Measurements from ENCODE around the gene CEP57. TPM values are rescaled to one million over a fixed set of nuclear protein-coding genes. Genes with fewer than 3 reads are reported as not detected.
"Not testable (repeated sequence)": the region's sequence is repeated elsewhere in the genome, so short reads cannot be mapped to it uniquely, and the experiment has no call there.

Gene CEP57
- total RNA-seq, 1 donor = 48.4 TPM

DNA sequence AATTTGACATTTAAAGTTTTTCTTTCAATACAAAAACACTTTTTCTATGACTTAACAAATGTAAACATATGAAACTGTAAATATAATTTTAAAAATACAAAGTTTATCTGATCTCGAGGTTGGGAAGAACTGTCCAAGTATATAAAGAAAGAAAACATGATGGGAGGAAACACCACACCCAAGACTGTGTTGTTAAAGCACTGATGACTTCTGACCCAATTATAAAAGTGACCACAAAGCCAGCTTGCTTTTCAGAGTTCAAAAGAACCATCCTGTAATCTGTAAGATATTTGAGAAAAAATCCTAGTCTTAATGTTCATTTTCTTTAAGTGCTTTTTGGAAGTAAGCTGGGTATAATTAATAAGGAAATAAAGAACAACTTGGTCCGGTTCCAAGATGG is 15.6 kb downstream of the CEP57 start:
- no peak for TF ChIP-seq CTCF (IDR thresholded peaks at IDR 0.05; ENCODE audit: insufficient read depth, low read depth, low read length)
- no peak overlapping the region for H3K4me3 ChIP-seq (ENCODE audit: low read depth, low read length)
- DNase-seq (ENCODE audit: low read depth) = no peak

DNA sequence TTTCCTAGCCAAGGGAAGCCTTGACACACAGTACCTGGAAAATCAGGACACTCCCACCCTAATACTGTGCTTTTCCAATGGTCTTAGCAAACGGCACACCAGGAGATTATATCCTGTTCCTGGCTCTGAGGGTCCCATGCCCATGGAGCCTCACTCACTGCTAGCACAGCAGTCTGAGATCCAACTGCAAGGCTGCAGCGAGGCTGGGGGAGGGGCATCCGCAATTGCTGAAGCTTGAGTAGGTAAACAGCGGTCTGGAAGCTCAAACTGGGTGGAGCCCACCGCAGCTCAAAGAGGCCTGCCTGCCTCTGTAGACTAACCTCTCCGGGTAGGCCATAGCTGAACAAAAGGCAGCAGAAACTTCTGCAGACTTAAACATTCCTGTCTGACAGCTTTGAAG is 16.2 kb downstream of the CEP57 start:
- not testable (repeated sequence) for DNase-seq (ENCODE audit: low read depth); H3K4me3 ChIP-seq (ENCODE audit: low read depth, low read length)

DNA sequence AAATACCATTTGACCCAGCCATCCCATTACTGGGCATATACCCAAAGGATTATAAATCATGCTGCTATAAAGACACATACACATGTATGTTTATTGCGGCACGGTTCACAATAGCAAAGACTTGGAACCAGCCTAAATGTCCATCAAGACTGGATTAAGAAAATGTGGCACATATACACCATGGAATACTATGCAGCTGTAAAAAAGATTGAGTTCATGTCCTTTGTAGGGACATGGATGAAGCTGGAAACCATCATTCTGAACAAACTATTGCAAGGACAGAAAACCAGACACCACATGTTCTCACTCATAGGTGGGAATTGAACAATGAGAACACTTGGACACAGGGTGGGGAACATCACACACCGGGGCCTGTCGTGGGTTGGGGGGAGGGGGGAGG is 20.8 kb downstream of the CEP57 start:
- not testable (repeated sequence) for DNase-seq (ENCODE audit: low read depth)

DNA sequence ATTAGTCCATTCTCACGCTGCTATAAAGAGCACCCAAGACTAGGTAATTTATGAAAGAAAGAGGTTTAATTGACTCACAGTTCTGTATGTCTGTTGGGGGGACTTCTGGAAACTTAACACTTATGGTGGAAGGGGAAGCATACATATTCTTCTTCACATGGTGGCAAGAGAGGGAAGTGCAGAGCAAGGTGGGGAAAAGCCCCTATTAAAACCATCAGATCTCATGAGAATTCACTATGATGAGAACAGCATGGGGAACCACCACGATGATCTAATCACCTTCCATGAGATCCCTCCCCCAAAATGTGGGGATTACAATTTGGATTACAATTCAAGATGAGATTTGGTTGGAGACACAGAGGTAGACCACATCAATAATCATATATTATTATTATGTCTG is 25.7 kb downstream of the CEP57 start:
- no peak overlapping the region for H3K4me3 ChIP-seq (ENCODE audit: low read depth, low read length)
- TF ChIP-seq CTCF (IDR thresholded peaks at IDR 0.05; ENCODE audit: insufficient read depth, low read depth, low read length) = no peak
- no peak for DNase-seq (ENCODE audit: low read depth)

More for the DNA sequence above, 20.8 kb downstream of the CEP57 start:
- not testable (repeated sequence) for H3K4me3 ChIP-seq (ENCODE audit: low read depth, low read length)

GRCh38 chr11:95821640-95822039 is 31.3 kb downstream of the CEP57 start:
- TF ChIP-seq CTCF (IDR thresholded peaks at IDR 0.05; ENCODE audit: insufficient read depth, low read depth, low read length) = no peak
- DNase-seq (ENCODE audit: low read depth) = peak; percentile 69
- H3K4me3 ChIP-seq (ENCODE audit: low read depth, low read length) = no peak overlapping the region

GRCh38 chr11:95827696-95828095 is 37.4 kb downstream of the CEP57 start:
- peak; percentile 36 for DNase-seq (ENCODE audit: low read depth)
- no peak overlapping the region for H3K4me3 ChIP-seq (ENCODE audit: low read depth, low read length)
- no peak for TF ChIP-seq CTCF (IDR thresholded peaks at IDR 0.05; ENCODE audit: insufficient read depth, low read depth, low read length)

DNA sequence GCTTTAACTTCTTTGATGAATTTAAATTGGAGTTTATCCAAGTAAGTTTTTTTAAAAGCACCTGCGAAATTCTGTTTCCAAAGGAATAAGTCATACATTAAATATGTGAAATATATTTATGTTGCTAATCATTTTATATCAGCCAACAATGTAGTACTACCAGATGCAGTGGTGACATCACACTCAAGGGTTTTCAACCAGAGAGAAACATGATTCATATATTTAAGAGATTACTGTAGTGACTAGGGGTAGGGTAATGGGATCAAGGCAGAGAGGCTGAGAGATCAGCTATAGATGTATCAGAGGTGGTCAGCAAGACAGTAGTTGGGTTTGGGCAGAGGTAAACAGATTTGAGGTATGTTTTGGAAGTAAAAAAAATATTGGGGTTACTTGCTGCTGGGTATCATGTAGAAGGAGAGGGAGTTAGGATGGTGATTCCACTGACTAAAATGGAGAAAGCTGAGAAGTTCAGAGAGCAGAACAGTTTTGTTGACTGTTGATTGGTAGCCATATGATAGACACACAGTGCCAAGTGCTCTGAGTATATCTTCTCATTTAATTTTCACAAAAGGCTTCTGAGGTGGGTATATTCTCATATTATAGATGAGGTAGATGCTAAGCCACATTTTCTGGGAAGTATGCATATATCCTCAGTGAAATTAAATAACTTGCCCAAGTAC is 39.4 kb downstream of the CEP57 start:
- H3K4me3 ChIP-seq (ENCODE audit: low read depth, low read length) = no peak overlapping the region
- no peak for TF ChIP-seq CTCF (IDR thresholded peaks at IDR 0.05; ENCODE audit: insufficient read depth, low read depth, low read length)
- DNase-seq (ENCODE audit: low read depth) = no peak

- no peak overlapping the region for H3K4me3 ChIP-seq (ENCODE audit: low read depth, low read length)
- no peak for TF ChIP-seq CTCF (IDR thresholded peaks at IDR 0.05; ENCODE audit: insufficient read depth, low read depth, low read length)
- peak; percentile 91 for DNase-seq (ENCODE audit: low read depth)
Observed at GRCh38 chr11:95831198-95831883, 41.0 kb downstream of the CEP57 start.

All from fibroblast of villous mesenchyme (primary cell).